GM12801 (cell line): ENCODE measurements around the gene PELO.

ENCODE experiments used
- CTCF ChIP-seq: IDR thresholded peaks from one replicate; pipeline ENCODE4 v1.5.1; 2011; ENCODE audit warnings: control low read depth; ENCODE audit not compliant: insufficient read length; ENCODE audit errors: extremely low read depth

Gene PELO

GRCh38 chr5:52787600-52788504 lies at the start of gene PELO, which contains the start of gene ITGA1:
PELO (plus strand) TSS chr5:52787916; CDS start chr5:52800395, 12,479 bp downstream.
ITGA1 (plus strand) TSS chr5:52787916; CDS start chr5:52788354, 438 bp downstream.
- TF ChIP-seq CTCF = no peak

- TF ChIP-seq CTCF = no peak
Measured at GRCh38 chr5:52738095-52738506, 49.6 kb upstream of the PELO start.

GRCh38 chr5:52740007-52740406 lies 47.7 kb upstream of the PELO start:
- TF ChIP-seq CTCF = no peak

- no peak for TF ChIP-seq CTCF
Measured at GRCh38 chr5:52743012-52743411, 44.7 kb upstream of the PELO start.

- TF ChIP-seq CTCF = no peak
Measured at GRCh38 chr5:52743529-52743928, 44.2 kb upstream of the PELO start.

- TF ChIP-seq CTCF = no peak
Measured at GRCh38 chr5:52743970-52744369, 43.7 kb upstream of the PELO start.

- TF ChIP-seq CTCF = no peak
Measured at GRCh38 chr5:52746539-52746938, 41.2 kb upstream of the PELO start.
